ENCODE data around the gene LRRC8E.
A peak's percentile ranks its signal among the peaks of the same experiment; 100 is the strongest.
"Not testable (repeated sequence)": the region's sequence is repeated elsewhere in the genome, so short reads cannot be mapped to it uniquely, and the experiment has no call there.

Gene LRRC8E

GRCh38 chr19:7855426-7856108 is 32.7 kb upstream of the LRRC8E start:
- no peak for DNase-seq

DNA sequence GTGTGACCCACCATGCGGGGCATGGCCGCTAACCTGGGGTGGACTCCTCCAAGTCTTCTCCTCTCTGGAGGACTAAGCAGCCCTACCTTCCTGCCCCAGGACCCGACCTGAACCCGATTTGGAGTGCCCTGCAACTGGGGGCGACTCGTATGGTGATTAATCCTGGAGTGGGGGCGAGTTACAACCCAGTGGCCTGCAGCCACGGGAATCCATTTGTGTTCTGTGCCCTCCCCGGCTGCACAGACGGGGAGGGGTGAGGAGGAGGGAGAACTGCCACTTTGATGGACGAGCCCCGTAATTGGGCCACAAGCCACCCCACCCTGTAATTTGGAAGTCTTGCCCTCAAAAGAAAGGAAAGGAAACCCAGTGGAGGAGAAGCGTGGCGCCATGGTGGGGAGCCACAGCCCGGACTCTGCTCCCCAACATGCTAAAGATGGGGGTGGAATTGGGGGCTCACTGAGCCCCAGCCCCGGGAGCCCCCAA is 32.2 kb upstream of the LRRC8E start:
- DNase-seq: no peak

- DNase-seq: no peak
Measured at GRCh38 chr19:7856679-7857663, 31.3 kb upstream of the LRRC8E start.

GRCh38 chr19:7857727-7858108 is 30.6 kb upstream of the LRRC8E start:
- DNase-seq: no peak

- DNase-seq: no peak
Measured at GRCh38 chr19:7858109-7858770, 30.1 kb upstream of the LRRC8E start.

- not testable (repeated sequence) for DNase-seq
Measured at GRCh38 chr19:7859087-7859486, 29.2 kb upstream of the LRRC8E start.

GRCh38 chr19:7859831-7860713 is 28.2 kb upstream of the LRRC8E start:
- DNase-seq: no peak

- DNase-seq: no peak
Measured at GRCh38 chr19:7860714-7861618, 27.3 kb upstream of the LRRC8E start.

DNA sequence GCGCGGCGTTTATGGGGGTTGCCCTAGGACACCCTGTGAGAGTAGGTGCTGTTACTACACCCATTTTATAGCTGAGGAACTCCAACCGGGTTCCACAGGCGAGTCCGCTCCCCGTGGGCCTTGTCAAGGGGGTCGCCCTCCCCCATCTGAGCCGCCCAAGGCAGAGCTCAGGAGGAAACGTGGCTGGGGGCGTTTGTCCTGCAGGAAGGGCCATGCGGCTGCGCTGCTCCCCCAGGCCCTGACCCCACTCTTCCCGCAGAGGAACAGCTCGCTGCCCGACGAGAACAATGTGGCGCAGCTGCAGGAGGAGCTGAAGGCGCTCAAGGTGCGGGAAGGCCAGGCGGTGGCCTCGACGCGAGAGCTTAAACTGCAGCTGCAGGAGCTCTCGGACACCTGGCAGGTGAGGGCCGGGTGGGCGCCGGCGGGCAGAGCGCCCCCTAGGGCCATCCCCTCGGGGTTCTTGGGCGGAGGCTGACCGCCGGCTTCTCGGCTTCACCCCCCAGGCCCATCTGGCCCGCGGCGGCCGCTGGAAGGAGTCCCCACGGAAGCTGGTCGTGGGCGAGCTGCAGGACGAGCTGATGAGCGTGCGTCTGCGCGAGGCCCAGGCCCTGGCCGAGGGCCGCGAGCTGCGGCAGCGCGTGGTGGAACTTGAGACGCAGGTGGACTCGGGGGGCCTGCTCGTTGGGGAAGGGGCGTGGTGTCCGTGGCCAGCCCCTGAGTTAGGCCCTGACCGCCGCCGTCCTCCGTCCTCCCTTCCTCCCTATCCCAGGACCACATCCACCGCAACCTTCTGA is 26.5 kb upstream of the LRRC8E start:
- peak; percentile 57 for DNase-seq

DNA sequence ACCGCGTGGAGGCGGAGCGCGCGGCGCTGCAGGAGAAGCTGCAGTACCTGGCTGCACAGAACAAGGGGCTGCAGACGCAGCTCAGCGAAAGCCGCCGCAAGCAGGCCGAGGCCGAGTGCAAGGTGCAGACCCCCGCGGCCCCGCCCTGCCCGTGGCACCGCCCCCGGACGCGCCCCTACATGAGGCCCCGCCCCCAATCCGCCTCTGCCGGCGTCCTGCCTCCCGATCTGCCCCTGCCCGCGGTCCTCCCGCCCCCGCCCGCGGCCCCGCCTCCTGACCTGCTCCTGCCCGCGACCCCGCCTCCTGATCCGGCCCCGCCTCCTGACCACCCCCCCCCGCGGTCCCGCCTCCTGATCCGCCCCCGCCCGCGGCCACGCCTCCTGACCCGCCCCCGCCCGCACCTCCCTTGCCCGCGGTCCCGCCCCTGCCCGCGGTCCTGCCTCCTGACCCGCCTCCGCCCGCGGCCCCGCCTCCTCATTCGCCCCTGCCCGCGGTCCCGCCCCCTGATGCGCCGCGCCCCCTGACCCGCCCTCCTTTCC is 25.8 kb upstream of the LRRC8E start:
- DNase-seq: peak; percentile 67

GRCh38 chr19:7863157-7863970 is 24.9 kb upstream of the LRRC8E start:
- DNase-seq: no peak

GRCh38 chr19:7863971-7864689 is 24.2 kb upstream of the LRRC8E start:
- DNase-seq: no peak

DNA sequence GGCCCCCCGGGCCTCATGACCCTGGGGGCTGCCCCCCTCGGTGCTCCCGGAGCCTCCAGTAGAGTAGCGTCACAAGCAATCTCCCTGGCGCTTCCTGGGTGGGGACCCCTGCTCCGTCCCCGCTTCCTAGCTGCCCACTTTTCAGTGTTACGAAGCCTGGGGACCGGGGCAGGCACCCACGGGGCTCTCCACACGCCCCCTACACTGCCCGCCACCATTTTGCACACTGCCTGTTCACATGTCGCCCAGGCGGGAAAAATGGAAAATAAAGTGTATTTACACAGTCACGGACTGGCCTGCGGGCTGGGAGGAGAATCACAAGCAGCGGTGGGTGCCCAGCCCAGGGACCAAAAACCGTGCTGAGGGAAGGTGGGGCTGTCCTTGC is 23.6 kb upstream of the LRRC8E start:
- no peak for DNase-seq

GRCh38 chr19:7865262-7865911 is 22.9 kb upstream of the LRRC8E start:
- no peak for DNase-seq

- no peak for DNase-seq
Measured at GRCh38 chr19:7866399-7867091, 21.8 kb upstream of the LRRC8E start.

- DNase-seq: no peak
Measured at GRCh38 chr19:7867092-7867844, 21.0 kb upstream of the LRRC8E start.

GRCh38 chr19:7868326-7868670 is 20.0 kb upstream of the LRRC8E start:
- no peak for DNase-seq
